ENCODE data around the gene ADAM15.

ADAM15 gene

DNA sequence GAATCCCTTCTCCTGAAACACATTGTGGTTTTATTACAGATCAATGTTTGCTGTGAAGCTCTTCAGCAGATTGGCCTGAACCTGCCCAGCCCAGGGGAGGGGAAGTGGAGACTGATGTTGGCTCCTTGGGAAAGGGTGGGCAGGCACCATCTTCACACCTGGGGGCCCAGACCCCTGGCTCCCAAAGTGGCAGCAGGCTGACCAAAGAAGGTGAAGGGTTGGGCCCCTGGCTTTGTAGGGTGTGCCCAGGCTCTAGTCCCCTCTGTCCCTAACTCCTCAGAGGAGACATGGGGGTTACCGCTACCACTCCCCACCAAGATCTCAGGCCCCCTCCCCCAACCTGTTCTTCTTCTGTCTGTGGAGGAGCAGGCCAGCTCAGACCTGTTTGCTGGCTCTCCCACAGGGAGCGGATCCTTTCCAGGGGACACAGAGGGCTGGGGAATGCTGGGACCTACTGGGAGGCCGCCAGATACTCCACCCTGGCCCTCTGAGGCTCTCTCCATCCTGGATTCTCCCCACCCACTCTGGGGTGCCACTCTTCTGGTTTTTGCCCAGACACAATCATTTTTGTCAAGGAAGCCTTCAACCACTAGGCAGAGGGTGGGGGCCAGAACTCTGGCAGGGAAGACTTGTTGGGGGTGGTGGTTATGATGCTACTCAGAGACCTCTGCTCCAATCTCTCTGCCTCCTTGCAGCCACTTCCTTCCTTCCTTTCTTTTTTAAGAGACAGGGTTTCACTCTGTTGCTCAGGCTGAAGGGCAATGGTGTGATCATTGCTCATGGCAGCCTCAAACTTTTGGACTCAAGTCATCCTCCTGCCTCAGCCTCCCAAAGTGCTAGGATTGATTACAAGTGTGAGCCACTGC, 22.5 kb downstream of the ADAM15 start:
- H3K4me3 ChIP-seq (ENCODE audit: low read length) = no peak overlapping the region
- TF ChIP-seq, protein P1, sequence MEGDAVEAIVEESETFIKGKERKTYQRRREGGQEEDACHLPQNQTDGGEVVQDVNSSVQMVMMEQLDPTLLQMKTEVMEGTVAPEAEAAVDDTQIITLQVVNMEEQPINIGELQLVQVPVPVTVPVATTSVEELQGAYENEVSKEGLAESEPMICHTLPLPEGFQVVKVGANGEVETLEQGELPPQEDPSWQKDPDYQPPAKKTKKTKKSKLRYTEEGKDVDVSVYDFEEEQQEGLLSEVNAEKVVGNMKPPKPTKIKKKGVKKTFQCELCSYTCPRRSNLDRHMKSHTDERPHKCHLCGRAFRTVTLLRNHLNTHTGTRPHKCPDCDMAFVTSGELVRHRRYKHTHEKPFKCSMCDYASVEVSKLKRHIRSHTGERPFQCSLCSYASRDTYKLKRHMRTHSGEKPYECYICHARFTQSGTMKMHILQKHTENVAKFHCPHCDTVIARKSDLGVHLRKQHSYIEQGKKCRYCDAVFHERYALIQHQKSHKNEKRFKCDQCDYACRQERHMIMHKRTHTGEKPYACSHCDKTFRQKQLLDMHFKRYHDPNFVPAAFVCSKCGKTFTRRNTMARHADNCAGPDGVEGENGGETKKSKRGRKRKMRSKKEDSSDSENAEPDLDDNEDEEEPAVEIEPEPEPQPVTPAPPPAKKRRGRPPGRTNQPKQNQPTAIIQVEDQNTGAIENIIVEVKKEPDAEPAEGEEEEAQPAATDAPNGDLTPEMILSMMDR (conservative IDR thresholded peaks at IDR 0.05; ENCODE audit: low read length) = no peak
- DNase-seq (ENCODE audit: low read depth) = no peak

DNA sequence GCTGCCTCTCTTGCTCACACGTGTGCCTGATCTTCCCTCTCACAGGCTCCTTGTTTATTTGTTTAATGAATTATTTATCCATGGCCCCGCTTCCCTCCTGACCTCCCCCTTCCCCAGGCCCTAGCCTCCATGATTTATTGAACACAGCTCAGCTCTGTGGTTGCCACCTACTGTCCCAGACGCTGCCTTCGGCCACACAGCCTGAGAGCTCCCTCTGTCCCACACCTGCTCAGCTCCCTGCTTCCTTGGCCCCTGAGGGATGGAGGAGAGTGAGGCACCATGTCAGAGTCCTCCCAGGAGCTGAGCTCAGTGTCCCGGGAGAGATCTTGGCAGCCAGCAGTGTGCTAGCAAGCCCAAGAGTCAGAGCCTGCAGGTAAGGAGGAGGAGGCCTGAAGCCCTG, 24.4 kb downstream of the ADAM15 start:
- H3K4me3 ChIP-seq (ENCODE audit: low read length) = no peak overlapping the region
- TF ChIP-seq, protein P1 (conservative IDR thresholded peaks at IDR 0.05; ENCODE audit: low read length) = no peak
- no peak for DNase-seq (ENCODE audit: low read depth)

DNA sequence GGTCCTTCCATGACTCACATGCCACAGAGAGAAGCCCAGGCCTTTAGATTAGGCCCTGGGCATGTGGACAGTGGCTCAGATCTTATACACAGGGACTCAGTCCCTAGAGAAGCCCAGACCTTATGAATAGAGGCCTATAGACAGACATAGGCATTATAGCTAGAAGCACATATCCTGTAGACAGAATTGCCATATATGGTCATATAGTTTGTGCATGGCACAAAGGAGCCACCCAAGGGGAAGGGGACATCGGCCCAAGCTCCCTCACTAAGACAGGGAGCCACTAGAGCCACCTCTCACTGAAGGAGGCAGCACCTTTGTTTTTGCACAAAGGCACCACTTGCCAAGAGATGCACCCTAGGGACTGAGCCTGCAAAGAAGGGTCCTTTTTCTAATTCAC, 25.3 kb downstream of the ADAM15 start:
- TF ChIP-seq, protein P1 (conservative IDR thresholded peaks at IDR 0.05; ENCODE audit: low read length) = no peak
- no peak overlapping the region for H3K4me3 ChIP-seq (ENCODE audit: low read length)
- no peak for DNase-seq (ENCODE audit: low read depth)

DNA sequence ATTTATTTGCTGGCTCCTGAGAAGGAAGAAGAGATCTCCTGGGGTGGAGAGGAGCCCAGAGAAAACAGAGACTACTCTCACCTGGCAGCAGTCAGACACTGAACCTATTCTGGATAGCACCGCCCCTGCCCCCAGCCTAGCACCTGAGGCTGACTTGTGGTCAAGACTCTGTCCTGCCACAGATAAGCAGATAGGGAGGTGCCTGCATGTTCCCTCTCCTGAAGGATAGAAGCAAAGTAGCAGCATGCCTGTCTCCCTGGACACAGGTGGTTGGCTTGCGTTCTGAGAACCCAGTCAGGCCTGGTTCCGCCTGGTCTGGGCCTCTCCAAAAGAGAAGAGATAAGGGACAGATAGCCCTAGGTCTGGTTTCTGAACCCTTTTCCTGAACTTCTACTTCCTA, 26.2 kb downstream of the ADAM15 start:
- TF ChIP-seq, protein P1 (conservative IDR thresholded peaks at IDR 0.05; ENCODE audit: low read length) = no peak
- H3K4me3 ChIP-seq (ENCODE audit: low read length) = no peak overlapping the region
- DNase-seq (ENCODE audit: low read depth) = no peak

DNA sequence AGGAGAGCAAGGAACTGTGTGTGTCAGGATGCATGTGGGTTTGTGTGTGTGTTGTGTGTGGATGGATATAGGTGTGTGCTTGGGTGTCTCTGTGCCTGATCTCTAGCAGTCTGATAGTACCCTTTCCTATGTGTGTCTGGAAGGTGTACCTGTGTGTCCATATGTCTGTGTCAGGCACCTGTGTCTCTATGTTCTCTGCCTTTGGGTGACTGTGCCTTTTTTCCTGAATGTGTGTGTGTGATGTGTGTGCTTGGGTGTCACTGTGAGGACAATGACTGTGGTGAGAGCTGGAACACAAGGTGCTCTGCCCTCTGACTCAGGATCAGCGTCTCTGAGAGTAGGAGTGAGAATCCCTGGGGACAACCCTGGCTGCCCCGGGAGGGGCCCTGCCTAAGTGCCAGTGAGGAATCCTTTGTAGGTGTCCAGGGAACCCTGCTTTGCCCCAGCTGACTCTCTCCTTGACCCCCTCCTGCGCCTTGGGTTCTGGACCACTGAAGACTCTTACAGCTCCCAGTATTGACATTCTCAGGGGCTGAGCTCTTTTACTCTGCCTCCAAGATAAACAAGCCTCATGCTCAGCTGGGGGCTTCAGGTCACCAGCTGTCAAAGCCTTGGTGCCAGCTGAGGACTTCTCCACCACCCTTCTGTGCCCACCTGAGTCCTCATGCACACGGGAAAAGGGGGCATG, 26.8 kb downstream of the ADAM15 start:
- no peak overlapping the region for H3K4me3 ChIP-seq (ENCODE audit: low read length)

DNA sequence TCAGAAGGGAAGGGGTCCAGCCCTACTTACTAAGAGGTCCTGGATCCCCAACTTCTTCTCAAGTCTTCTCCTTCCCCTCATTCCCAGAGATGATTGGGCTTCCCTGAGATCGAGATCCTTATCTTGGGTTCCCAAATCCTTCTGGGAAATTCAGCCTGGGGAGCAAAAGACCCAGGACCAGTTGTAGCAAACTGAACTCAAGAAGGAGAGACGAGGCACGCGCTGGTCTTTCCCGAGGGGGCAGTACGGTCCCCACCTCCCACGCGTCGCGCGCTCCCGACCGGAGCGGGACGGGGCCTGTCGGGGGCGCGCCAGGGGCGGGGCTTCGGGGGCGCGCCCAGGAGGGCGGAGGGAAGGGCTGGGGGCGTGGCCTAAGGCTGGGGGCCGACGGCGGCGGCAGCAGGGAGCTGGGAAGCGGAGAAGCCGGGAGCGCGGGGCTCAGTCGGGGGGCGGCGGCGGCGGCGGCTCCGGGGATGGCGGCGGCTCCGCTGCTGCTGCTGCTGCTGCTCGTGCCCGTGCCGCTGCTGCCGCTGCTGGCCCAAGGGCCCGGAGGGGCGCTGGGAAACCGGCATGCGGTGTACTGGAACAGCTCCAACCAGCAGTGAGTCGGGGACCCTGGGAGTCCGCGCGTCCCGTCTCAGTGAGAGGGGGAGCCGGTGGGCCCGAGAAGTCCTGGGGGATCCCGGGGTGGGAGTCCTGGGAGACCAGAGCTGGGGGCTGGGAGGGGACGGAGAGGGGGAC, 27.5 kb downstream of the ADAM15 start, which contains the start of gene EFNA3:
EFNA3 (plus strand) TSS at position 369 of the 741 bp plus-strand sequence; CDS start at position 474, 105 bp downstream.
- peak; percentile 26 for DNase-seq (ENCODE audit: low read depth)
- TF ChIP-seq, protein P1 (conservative IDR thresholded peaks at IDR 0.05; ENCODE audit: low read length) = no peak
- peak within 1 kb of the TSS; percentile 44 for H3K4me3 ChIP-seq (ENCODE audit: low read length)

More for the DNA sequence above, 26.8 kb downstream of the ADAM15 start:
- no peak for DNase-seq (ENCODE audit: low read depth)
- TF ChIP-seq, protein P1 (conservative IDR thresholded peaks at IDR 0.05; ENCODE audit: low read length) = no peak
